ENCODE measurements around the gene SCD5. TPM values are rescaled to one million over a fixed set of nuclear protein-coding genes. Genes with fewer than 3 reads are reported as not detected.

The SCD5 gene
- total and polyA plus RNA-seq, 2 donors (not counting 3 experiments of a cell fraction or from before 2014, with no cell fraction given) = 38.4 to 38.5 TPM

DNA sequence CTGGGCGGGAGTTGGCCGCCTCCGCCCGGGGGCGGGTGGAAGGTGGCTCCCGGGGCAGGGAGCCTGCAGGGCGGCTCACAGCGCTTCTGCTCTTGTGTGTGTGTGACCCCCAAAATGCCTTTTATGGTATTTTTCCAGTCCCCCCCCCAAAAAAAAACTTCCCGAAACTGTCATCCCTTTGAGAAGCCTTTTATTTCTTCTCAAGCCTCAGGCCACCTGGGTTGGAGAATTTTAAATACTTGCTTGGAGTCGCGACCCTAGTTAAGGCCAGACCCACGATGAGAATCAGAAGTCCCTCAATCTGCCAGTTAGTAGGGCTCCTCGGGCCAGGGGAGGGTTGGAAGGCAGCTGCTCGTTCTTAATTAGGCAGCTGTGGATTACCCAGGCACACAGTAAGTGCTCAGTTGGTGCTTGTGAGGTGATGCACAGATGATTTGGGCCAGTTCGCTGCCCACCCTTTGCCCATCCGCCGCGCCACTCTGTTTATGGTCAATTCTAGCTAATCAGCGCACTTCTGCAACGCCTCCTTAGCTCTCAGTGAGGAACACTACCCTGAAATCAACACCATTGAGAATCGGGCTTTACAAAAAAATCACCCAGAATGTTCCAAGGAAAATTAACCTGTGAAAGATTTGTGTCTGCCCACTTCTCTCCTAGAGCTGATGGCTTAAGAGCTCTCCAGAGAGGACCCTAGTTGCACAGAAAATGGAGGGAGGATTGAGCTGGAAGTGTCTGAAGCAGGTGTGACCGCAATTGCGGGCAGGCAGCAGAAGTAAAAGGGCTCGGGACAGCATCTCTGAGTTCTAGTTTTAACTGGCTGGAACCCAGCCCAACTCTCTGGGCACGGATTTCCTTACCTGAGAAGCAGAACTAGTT, 648 bp upstream of the SCD5 start:
- DNase-seq (ENCODE audit: low read depth, low spot score) (peak; percentile 42), FAIRE-seq (peak; percentile 69)
- dilution Hi-C loops (cut with MboI; ENCODE audit: extremely low pct_ligation_motif_present, low sequenced_read_pairs) (no loop called here), intact Hi-C loops (cut with micrococcal nuclease) (loop anchor here (10.0 kb wide), 1 partner anchor 456 kb away; no protein-coding TSS in a partner anchor)
- TF ChIP-seq, protein P1, sequence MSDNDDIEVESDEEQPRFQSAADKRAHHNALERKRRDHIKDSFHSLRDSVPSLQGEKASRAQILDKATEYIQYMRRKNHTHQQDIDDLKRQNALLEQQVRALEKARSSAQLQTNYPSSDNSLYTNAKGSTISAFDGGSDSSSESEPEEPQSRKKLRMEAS (IDR thresholded peaks at IDR 0.05; ENCODE audit: insufficient read depth, insufficient read length) = no peak
- TF ChIP-seq, protein P2, sequence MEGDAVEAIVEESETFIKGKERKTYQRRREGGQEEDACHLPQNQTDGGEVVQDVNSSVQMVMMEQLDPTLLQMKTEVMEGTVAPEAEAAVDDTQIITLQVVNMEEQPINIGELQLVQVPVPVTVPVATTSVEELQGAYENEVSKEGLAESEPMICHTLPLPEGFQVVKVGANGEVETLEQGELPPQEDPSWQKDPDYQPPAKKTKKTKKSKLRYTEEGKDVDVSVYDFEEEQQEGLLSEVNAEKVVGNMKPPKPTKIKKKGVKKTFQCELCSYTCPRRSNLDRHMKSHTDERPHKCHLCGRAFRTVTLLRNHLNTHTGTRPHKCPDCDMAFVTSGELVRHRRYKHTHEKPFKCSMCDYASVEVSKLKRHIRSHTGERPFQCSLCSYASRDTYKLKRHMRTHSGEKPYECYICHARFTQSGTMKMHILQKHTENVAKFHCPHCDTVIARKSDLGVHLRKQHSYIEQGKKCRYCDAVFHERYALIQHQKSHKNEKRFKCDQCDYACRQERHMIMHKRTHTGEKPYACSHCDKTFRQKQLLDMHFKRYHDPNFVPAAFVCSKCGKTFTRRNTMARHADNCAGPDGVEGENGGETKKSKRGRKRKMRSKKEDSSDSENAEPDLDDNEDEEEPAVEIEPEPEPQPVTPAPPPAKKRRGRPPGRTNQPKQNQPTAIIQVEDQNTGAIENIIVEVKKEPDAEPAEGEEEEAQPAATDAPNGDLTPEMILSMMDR (IDR thresholded peaks at IDR 0.05; ENCODE audit: extremely low read depth in 1 of 2, insufficient read depth in 1 of 2, low read depth in 1 of 2, low read length in 2 of 2) = no peak
- no peak for TF ChIP-seq GATA2 (IDR thresholded peaks at IDR 0.05; ENCODE audit: insufficient read depth, insufficient read length, low read depth, low read length)
- TF ChIP-seq POLR2AphosphoS5 (IDR thresholded peaks at IDR 0.05; ENCODE audit: insufficient read depth, low read depth, low read length) = no peak
- TF ChIP-seq EZH2 (IDR thresholded peaks at IDR 0.05; ENCODE audit: borderline replicate concordance, low read depth, low read length, severe bottlenecking) = no peak
- no peak for TF ChIP-seq JUN (IDR thresholded peaks at IDR 0.05; ENCODE audit: borderline replicate concordance, insufficient read depth, insufficient read length, low read depth)
- no peak for TF ChIP-seq POLR2A (IDR thresholded peaks at IDR 0.05; ENCODE audit: low read depth, low read length)
- TF ChIP-seq MYC (IDR thresholded peaks at IDR 0.05; ENCODE audit: low read depth, low read length) = no peak
- no peak for TF ChIP-seq FOS (IDR thresholded peaks at IDR 0.05; ENCODE audit: borderline replicate concordance, insufficient read depth, low read length)
- no TSS peak for BruUV-seq (replicated peaks)
- Histone ChIP-seq H3K27me3 (ENCODE audit: control insufficient read depth in 2 of 2, insufficient read depth in 2 of 2, low read length in 2 of 2) (peaks cover 3 to 6% of the 10 kb centered on the region in 2 experiments), H4K20me1 (replicated peaks; ENCODE audit: control insufficient read depth, extremely low read depth, insufficient read depth, low read length) (no peaks in the 10 kb centered on the region), H3K4me3 (replicated peaks in 1 of 3; ENCODE audit: insufficient read depth in 1 of 3, low read depth in 1 of 3, low read length in 3 of 3) (peak overlapping the region; percentile 79 to 91 (median 82)), H3K27ac (ENCODE audit: insufficient read depth, low read depth, low read length) (no peak overlapping the region), H3K79me2 (ENCODE audit: control insufficient read depth, insufficient read depth, low read length) (peaks cover 21% of the 10 kb centered on the region), H3K9ac (replicated peaks; ENCODE audit: extremely low read depth, insufficient read depth, low read length) (peak overlapping the region; percentile 11), H2AFZ (ENCODE audit: low read depth, low read length) (peak overlapping the region; percentile 95), H3K9me1 (replicated peaks; ENCODE audit: control insufficient read depth, extremely low read depth, insufficient read depth, low read length) (no peaks in the 10 kb centered on the region), H3K9me3 (replicated peaks; ENCODE audit: control insufficient read depth, insufficient read depth, low read length) (no peaks in the 10 kb centered on the region), H3K4me2 (ENCODE audit: insufficient read depth, low read length) (peak overlapping the region; percentile 59), H3K4me1 (ENCODE audit: control insufficient read depth, extremely low read depth, insufficient read depth, low read length) (peaks cover 18% of the 10 kb centered on the region), H3K36me3 (ENCODE audit: control insufficient read depth in 2 of 2, extremely low read depth in 1 of 2, insufficient read depth in 2 of 2, low read length in 2 of 2) (peaks cover 0 to 2% of the 10 kb centered on the region in 2 experiments)
- ChIA-PET POLR2A (interaction anchor here (1.0 to 1.2 kb wide), 3 partner anchors 14 to 76 kb away, joined by 3 to 12 read pairs (median 4); no protein-coding TSS in a partner anchor), CTCF (interaction anchor here (0.8 to 7.5 kb wide), 18 partner anchors 10 to 483 kb away, joined by 3 to 106 read pairs (median 4); no protein-coding TSS in a partner anchor)

Measured in endothelial cell of umbilical vein (primary cell).